ENCODE data around the gene TGFA.

DNA sequence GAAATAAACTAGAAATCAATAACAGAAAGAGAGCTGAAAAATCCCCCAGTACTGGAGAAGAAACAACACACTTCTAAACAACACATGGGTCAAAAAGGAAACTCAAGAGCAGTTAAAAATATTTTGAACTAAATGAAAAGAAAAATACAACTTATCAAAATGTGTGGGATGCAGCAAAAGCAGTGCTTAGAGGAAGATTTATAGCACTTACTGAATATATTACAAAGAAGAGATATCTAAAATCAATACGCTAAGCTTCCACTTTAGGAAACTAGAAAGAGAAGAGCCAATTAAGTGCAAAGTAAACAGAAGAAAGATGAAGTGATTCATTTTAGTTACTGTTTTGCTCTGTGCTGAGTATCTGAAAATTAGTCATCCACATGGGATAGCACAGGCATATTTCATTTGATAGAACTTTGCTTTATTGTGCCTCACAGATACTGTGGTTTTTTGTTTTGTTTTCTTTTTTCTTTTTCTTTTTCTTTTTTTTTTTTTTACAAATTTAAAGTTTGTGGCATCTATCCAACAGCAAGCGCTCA lies 17.0 kb downstream of the TGFA start:
- TF ChIP-seq CTCF (IDR thresholded peaks at IDR 0.05 in 2 of 3, conservative IDR thresholded peaks at IDR 0.05 in 1 of 3; ENCODE audit: control insufficient read depth in 2 of 3, extremely low read depth in 1 of 3, insufficient read depth in 1 of 3, low read depth in 3 of 3, low read length in 3 of 3): no peak
- TF ChIP-seq POLR2A (IDR thresholded peaks at IDR 0.05; ENCODE audit: low read depth, low read length): no peak
- TF ChIP-seq GABPA (IDR thresholded peaks at IDR 0.05; ENCODE audit: low read depth): no peak
- no peak for TF ChIP-seq ESRRA (IDR thresholded peaks at IDR 0.05; ENCODE audit: low read length)
- no peak for TF ChIP-seq SP1 (IDR thresholded peaks at IDR 0.05; ENCODE audit: low read depth, low read length)
- TF ChIP-seq PRDM15 (CRISPR knock-in tag; IDR thresholded peaks at IDR 0.05): no peak
- no peak for TF ChIP-seq EGR1 (IDR thresholded peaks at IDR 0.05; ENCODE audit: borderline replicate concordance in 1 of 2, low read depth in 2 of 2, low read length in 2 of 2)
- TF ChIP-seq TCF12 (IDR thresholded peaks at IDR 0.05; ENCODE audit: low read depth, low read length): no peak
- no peak for TF ChIP-seq ZBED1 (IDR thresholded peaks at IDR 0.05; ENCODE audit: borderline replicate concordance)
- TF ChIP-seq ZNF274 (IDR thresholded peaks at IDR 0.05; ENCODE audit: insufficient read depth, insufficient read length): no peak
- TF ChIP-seq, protein P1, sequence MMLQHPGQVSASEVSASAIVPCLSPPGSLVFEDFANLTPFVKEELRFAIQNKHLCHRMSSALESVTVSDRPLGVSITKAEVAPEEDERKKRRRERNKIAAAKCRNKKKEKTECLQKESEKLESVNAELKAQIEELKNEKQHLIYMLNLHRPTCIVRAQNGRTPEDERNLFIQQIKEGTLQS (IDR thresholded peaks at IDR 0.05; ENCODE audit: borderline replicate concordance, extremely low read depth, low read depth, low read length): no peak
